ENCODE data around the gene PLEKHA1. TPM values are rescaled to one million over a fixed set of nuclear protein-coding genes. Genes with fewer than 3 reads are reported as not detected.

Gene PLEKHA1
- total and polyA plus RNA-seq, 12 donors = 8.3 to 22.3 (median 13.1) TPM

GRCh38 chr10:122359621-122360020 is 14.9 kb upstream of the PLEKHA1 start:
- Histone ChIP-seq H3K9me3 (replicated peaks in 1 of 3) (peaks cover 0 to 5% (median 0%) of the 10 kb centered on the region in 3 donors), H3K36me3 (replicated peaks in 1 of 2) (no peaks in the 10 kb centered on the region), H3K27me3 (no peaks in the 10 kb centered on the region), H3K4me3 (no peak overlapping the region), H3K4me1 (replicated peaks in 1 of 2) (no peaks in the 10 kb centered on the region), H3K27ac (no peak overlapping the region)
- intact Hi-C loops (cut with DNase I) = no loop called here
- WGBS, 4 donors = 83 to 87% (median 86%) methylated on average over 2 of the region's 2 CpGs
- TF ChIP-seq, protein P1, sequence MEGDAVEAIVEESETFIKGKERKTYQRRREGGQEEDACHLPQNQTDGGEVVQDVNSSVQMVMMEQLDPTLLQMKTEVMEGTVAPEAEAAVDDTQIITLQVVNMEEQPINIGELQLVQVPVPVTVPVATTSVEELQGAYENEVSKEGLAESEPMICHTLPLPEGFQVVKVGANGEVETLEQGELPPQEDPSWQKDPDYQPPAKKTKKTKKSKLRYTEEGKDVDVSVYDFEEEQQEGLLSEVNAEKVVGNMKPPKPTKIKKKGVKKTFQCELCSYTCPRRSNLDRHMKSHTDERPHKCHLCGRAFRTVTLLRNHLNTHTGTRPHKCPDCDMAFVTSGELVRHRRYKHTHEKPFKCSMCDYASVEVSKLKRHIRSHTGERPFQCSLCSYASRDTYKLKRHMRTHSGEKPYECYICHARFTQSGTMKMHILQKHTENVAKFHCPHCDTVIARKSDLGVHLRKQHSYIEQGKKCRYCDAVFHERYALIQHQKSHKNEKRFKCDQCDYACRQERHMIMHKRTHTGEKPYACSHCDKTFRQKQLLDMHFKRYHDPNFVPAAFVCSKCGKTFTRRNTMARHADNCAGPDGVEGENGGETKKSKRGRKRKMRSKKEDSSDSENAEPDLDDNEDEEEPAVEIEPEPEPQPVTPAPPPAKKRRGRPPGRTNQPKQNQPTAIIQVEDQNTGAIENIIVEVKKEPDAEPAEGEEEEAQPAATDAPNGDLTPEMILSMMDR (IDR thresholded peaks at IDR 0.05) = no peak
- TF ChIP-seq POLR2A (IDR thresholded peaks at IDR 0.05) = no peak
- DNase-seq = peak in 1 of 7 donors; percentile 1

DNA sequence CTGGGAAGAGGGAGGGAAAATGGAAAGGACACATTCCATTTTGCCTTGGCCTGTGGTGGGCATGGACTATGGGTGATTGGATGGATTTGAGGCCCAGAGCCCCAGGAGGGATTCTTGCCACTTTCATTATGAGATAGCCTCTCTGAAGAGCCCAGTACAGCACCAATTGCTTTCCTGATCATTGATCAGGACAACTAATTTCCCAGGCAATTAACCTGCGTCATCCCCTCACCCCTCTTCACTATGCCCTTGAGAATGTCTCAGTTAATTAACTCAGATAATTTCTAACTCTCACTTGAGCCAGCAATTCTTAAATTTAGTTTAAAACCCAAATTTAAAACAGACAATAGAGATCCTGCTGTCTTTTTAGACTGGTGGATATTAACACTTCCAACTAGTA is 13.5 kb upstream of the PLEKHA1 start:
- Histone ChIP-seq H3K9me3 (replicated peaks in 1 of 3) (peaks cover 0 to 5% (median 0%) of the 10 kb centered on the region in 3 donors), H3K4me3 (no peak overlapping the region), H3K36me3 (replicated peaks in 1 of 2) (no peaks in the 10 kb centered on the region), H3K27ac (no peak overlapping the region), H3K4me1 (replicated peaks in 1 of 2) (no peaks in the 10 kb centered on the region), H3K27me3 (no peaks in the 10 kb centered on the region)
- 92 to 94% (median 94%) methylated on average over 1 of the region's 1 CpG for WGBS, 4 donors
- DNase-seq = no peak
- TF ChIP-seq, protein P1 (IDR thresholded peaks at IDR 0.05) = no peak
- TF ChIP-seq POLR2A (IDR thresholded peaks at IDR 0.05) = no peak
- intact Hi-C loops (cut with DNase I) = no loop called here

DNA sequence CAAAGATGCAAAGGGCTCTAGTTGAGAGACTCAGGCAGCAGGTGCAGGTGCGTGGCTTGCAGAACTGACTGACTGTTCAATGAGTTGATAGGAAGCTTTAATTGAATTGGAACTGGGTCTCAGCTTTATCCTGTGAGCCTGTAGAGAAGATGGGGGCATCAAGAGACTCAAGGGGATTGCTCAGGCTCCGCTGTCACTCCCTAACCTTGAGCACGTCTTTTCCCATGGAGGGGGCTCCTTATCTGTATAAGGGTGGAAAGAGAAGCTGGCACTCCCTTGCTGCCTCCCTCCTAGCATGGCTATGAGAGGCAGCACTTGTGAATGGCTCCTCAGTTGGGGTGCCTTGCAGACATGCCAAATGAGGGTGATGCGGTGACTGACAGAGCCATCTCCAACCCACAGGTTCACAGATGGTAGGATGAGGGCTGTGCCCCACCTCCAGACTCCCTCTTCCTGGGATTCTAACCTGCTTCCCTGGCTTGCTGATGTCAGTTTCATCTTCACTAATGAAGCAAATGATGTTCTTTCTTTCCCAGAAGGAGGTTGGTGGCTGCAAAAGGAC is 12.4 kb upstream of the PLEKHA1 start:
- intact Hi-C loops (cut with DNase I) = no loop called here
- WGBS, 4 donors = 73 to 90% (median 81%) methylated on average over 4 of the region's 4 CpGs
- TF ChIP-seq, protein P1 (IDR thresholded peaks at IDR 0.05) = no peak
- no peak for TF ChIP-seq POLR2A (IDR thresholded peaks at IDR 0.05)

GRCh38 chr10:122362621-122363020 is 11.9 kb upstream of the PLEKHA1 start:
- 41 to 54% (median 50%) methylated on average over 2 of the region's 2 CpGs for WGBS, 4 donors

More for the DNA sequence above, 12.4 kb upstream of the PLEKHA1 start:
- no peaks in the 10 kb centered on the region for H3K27me3 ChIP-seq
- no peaks in the 10 kb centered on the region for H3K4me1 ChIP-seq (replicated peaks in 1 of 2)
- no peak overlapping the region for H3K4me3 ChIP-seq
- no peaks in the 10 kb centered on the region for H3K36me3 ChIP-seq (replicated peaks in 1 of 2)
- no peak overlapping the region for H3K27ac ChIP-seq
- peaks cover 0 to 5% (median 0%) of the 10 kb centered on the region in 3 donors for H3K9me3 ChIP-seq (replicated peaks in 1 of 3)
- peak in 1 of 7 donors; percentile 14 for DNase-seq

More at GRCh38 chr10:122362621-122363020, 11.9 kb upstream of the PLEKHA1 start:
- peaks cover 0 to 5% (median 0%) of the 10 kb centered on the region in 3 donors for H3K9me3 ChIP-seq (replicated peaks in 1 of 3)
- H3K4me3 ChIP-seq = no peak overlapping the region
- DNase-seq = no peak
- H3K27ac ChIP-seq = no peak overlapping the region
- H3K27me3 ChIP-seq = no peaks in the 10 kb centered on the region
- no peaks in the 10 kb centered on the region for H3K36me3 ChIP-seq (replicated peaks in 1 of 2)
- no peak for TF ChIP-seq POLR2A (IDR thresholded peaks at IDR 0.05)
- TF ChIP-seq, protein P1 (IDR thresholded peaks at IDR 0.05) = no peak
- intact Hi-C loops (cut with DNase I) = no loop called here
- H3K4me1 ChIP-seq (replicated peaks in 1 of 2) = no peaks in the 10 kb centered on the region

Data from adrenal gland (tissue), 12 donors.